ENCODE results near the gene AAK1. TPM values are rescaled to one million over a fixed set of nuclear protein-coding genes. Genes with fewer than 3 reads are reported as not detected.

AAK1 gene
- total RNA-seq, 1 experiment from 2014 or later = 35.6 TPM

DNA sequence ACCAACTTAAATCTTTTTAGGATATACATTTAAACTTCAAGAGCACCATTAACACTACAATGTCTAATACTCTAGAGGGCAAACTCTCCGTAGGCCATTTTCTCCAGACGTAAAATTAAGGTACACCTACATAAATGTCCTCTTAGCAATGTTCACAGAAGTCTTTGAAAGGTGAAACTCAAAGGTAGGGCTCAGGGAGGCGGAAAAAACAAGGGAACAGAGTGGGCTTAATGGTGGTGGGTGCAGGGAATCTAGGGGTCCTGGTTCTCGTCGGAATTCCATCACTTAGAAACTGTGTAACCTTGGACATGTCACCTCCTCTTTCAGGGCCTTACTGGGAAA is 207.0 kb downstream of the AAK1 start (continued):
- TF ChIP-seq, protein P1, sequence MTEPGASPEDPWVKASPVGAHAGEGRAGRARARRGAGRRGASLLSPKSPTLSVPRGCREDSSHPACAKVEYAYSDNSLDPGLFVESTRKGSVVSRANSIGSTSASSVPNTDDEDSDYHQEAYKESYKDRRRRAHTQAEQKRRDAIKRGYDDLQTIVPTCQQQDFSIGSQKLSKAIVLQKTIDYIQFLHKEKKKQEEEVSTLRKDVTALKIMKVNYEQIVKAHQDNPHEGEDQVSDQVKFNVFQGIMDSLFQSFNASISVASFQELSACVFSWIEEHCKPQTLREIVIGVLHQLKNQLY (CRISPR knock-in tag; IDR thresholded peaks at IDR 0.05) = no peak
- TF ChIP-seq, protein P2, sequence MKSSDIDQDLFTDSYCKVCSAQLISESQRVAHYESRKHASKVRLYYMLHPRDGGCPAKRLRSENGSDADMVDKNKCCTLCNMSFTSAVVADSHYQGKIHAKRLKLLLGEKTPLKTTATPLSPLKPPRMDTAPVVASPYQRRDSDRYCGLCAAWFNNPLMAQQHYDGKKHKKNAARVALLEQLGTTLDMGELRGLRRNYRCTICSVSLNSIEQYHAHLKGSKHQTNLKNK (CRISPR knock-in tag; IDR thresholded peaks at IDR 0.05) = no peak
- no peak for TF ChIP-seq TEAD1 (CRISPR knock-in tag; IDR thresholded peaks at IDR 0.05)
- no peak for TF ChIP-seq SMAD3 (CRISPR knock-in tag; IDR thresholded peaks at IDR 0.05; ENCODE audit: borderline replicate concordance)
- TF ChIP-seq, protein P3, sequence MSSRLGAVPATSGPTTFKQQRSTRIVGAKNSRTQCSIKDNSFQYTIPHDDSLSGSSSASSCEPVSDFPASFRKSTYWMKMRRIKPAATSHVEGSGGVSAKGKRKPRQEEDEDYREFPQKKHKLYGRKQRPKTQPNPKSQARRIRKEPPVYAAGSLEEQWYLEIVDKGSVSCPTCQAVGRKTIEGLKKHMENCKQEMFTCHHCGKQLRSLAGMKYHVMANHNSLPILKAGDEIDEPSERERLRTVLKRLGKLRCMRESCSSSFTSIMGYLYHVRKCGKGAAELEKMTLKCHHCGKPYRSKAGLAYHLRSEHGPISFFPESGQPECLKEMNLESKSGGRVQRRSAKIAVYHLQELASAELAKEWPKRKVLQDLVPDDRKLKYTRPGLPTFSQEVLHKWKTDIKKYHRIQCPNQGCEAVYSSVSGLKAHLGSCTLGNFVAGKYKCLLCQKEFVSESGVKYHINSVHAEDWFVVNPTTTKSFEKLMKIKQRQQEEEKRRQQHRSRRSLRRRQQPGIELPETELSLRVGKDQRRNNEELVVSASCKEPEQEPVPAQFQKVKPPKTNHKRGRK (CRISPR knock-in tag; IDR thresholded peaks at IDR 0.05; ENCODE audit: borderline replicate concordance) = no peak
- no peak for TF ChIP-seq MXD4 (CRISPR knock-in tag; IDR thresholded peaks at IDR 0.05; ENCODE audit: borderline replicate concordance)

DNA sequence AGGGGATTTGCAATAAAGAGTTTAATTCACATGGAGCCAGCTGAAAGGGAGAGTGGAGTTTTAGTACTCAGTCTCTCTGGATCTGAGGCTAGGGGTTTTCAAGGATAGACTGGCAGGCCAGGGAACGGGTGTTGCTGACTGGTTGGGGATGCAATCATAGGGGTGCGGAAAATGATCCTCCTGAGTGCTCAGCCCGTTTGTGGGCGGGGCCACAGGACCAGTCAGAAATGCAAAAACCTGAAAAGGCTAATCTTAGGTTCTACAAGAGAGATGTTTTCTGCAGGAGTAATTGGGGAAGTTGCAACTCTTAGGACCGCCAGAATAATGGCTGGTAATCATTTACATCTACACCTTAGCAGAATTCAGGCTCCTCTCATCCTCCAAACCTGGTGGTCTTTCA is 208.8 kb downstream of the AAK1 start:
- ATAC-seq = no peak
- H3K4me3 Mint-ChIP-seq = no peak overlapping the region

DNA sequence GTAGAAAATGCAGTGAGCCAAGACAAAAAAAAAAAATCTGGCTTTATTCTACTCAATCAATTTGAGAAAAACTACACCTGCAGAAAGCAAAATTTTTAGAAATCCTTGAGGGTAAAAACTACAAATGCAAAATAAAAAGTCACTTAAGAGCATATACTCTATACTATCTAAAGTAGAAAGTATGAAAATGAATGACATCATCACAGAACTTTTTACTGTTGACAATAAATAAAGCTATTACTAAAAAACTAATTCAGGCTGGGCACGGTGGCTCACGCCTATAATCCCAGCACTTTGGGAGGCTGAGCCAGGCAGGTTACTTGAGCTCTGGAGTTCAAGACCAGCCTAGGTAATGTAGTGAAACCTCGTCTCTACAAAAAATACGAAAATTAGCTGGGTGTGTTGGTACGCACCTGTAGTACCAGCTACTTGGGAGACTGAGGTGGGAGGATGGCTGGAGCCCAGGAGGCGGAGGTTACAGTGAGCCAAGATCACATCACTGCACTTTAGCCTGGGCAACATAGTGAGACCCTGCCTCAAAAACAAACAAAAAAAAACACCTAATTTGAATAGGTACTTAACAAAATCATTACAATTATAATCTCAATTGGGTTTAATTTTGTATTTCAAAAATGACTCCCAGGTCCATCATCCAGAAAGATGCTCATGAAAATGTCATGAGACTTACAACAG is 213.9 kb downstream of the AAK1 start:
- H3K27me3 Mint-ChIP-seq (ENCODE audit: low read depth) = no peaks in the 10 kb centered on the region
- no peak for ATAC-seq
- no peak overlapping the region for H3K27ac Mint-ChIP-seq
- no peak for TF ChIP-seq IRF2 (CRISPR knock-in tag; IDR thresholded peaks at IDR 0.05; ENCODE audit: borderline replicate concordance, low read depth)
- TF ChIP-seq ZNF121 (CRISPR knock-in tag; IDR thresholded peaks at IDR 0.05) = peak; percentile 59; the same call in 1 of the 2 replicates
- TF ChIP-seq MXD4 (CRISPR knock-in tag; IDR thresholded peaks at IDR 0.05; ENCODE audit: borderline replicate concordance) = no peak
- TF ChIP-seq, protein P1 (CRISPR knock-in tag; IDR thresholded peaks at IDR 0.05) = no peak
- TF ChIP-seq CREB1 (CRISPR knock-in tag; IDR thresholded peaks at IDR 0.05) = no peak
- CTCF ChIA-PET = interaction anchor here (1.5 kb wide), 1 partner anchor 54 kb away, joined by 5 read pairs; no protein-coding TSS in a partner anchor
- H3K4me1 Mint-ChIP-seq = peaks cover 2% of the 10 kb centered on the region
- H3K4me3 Mint-ChIP-seq = no peak overlapping the region
- POLR2A ChIA-PET = no interaction called here
- peaks cover 7% of the 10 kb centered on the region for H3K36me3 Mint-ChIP-seq
- no peak for DNase-seq (ENCODE audit: low spot score)
- no peaks in the 10 kb centered on the region for H3K9me3 Mint-ChIP-seq

More for the DNA sequence above, 208.8 kb downstream of the AAK1 start:
- TF ChIP-seq, protein P4, sequence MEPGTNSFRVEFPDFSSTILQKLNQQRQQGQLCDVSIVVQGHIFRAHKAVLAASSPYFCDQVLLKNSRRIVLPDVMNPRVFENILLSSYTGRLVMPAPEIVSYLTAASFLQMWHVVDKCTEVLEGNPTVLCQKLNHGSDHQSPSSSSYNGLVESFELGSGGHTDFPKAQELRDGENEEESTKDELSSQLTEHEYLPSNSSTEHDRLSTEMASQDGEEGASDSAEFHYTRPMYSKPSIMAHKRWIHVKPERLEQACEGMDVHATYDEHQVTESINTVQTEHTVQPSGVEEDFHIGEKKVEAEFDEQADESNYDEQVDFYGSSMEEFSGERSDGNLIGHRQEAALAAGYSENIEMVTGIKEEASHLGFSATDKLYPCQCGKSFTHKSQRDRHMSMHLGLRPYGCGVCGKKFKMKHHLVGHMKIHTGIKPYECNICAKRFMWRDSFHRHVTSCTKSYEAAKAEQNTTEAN (CRISPR knock-in tag; IDR thresholded peaks at IDR 0.05) = no peak
- no peak for TF ChIP-seq ZNF317 (CRISPR knock-in tag; IDR thresholded peaks at IDR 0.05; ENCODE audit: borderline replicate concordance, low read depth)
- no peak for TF ChIP-seq PRRX2 (CRISPR knock-in tag; IDR thresholded peaks at IDR 0.05)
- TF ChIP-seq, protein P2 (CRISPR knock-in tag; IDR thresholded peaks at IDR 0.05) = no peak
- Mint-ChIP-seq H3K36me3 (peaks cover 9% of the 10 kb centered on the region), H3K9me3 (peaks cover 10% of the 10 kb centered on the region), H3K27me3 (ENCODE audit: low read depth) (no peaks in the 10 kb centered on the region; the same call in 1 of the 2 replicates), H3K4me1 (peaks cover 29% of the 10 kb centered on the region), H3K27ac (0 out of 2 replicates have a peak overlapping the region, but pooled peaks have one; percentile 42)
- POLR2A ChIA-PET = no interaction called here
- CTCF ChIA-PET = no interaction called here
- no peak for DNase-seq (ENCODE audit: low spot score)

DNA sequence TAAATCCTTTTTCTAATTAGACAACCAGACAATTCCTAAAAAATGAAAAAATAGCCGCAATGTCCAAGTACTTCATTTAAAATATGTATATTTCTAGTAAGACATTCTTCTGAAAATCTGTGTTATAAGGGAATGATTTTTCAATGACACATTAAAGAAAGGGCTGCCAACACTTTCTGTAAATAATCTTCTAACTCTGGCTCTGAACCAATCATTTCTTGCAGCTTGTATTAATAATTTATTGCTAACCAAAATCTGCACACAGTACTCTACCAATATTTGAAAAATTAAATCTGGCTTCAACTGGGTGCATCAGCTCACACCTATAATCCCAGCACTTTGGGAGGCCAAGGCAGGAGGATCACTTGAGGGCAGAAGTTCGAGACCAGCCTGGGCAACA is 214.6 kb downstream of the AAK1 start:
- Mint-ChIP-seq H3K36me3 (peaks cover 7% of the 10 kb centered on the region), H3K4me3 (no peak overlapping the region), H3K4me1 (no peaks in the 10 kb centered on the region), H3K27me3 (ENCODE audit: low read depth) (no peaks in the 10 kb centered on the region), H3K27ac (no peak overlapping the region), H3K9me3 (no peaks in the 10 kb centered on the region)
- ChIA-PET CTCF (interaction anchor here (1.5 kb wide), 1 partner anchor 53 kb away, joined by 5 read pairs; no protein-coding TSS in a partner anchor), POLR2A (no interaction called here)
- ATAC-seq (no peak), DNase-seq (ENCODE audit: low spot score) (no peak)
- TF ChIP-seq SP1 (CRISPR knock-in tag; conservative IDR thresholded peaks at IDR 0.05) (no peak), ZNF232 (CRISPR knock-in tag; IDR thresholded peaks at IDR 0.05) (no peak)
- TF ChIP-seq, protein P5, sequence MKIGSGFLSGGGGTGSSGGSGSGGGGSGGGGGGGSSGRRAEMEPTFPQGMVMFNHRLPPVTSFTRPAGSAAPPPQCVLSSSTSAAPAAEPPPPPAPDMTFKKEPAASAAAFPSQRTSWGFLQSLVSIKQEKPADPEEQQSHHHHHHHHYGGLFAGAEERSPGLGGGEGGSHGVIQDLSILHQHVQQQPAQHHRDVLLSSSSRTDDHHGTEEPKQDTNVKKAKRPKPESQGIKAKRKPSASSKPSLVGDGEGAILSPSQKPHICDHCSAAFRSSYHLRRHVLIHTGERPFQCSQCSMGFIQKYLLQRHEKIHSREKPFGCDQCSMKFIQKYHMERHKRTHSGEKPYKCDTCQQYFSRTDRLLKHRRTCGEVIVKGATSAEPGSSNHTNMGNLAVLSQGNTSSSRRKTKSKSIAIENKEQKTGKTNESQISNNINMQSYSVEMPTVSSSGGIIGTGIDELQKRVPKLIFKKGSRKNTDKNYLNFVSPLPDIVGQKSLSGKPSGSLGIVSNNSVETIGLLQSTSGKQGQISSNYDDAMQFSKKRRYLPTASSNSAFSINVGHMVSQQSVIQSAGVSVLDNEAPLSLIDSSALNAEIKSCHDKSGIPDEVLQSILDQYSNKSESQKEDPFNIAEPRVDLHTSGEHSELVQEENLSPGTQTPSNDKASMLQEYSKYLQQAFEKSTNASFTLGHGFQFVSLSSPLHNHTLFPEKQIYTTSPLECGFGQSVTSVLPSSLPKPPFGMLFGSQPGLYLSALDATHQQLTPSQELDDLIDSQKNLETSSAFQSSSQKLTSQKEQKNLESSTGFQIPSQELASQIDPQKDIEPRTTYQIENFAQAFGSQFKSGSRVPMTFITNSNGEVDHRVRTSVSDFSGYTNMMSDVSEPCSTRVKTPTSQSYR (CRISPR knock-in tag; IDR thresholded peaks at IDR 0.05) = no peak
- TF ChIP-seq, protein P6, sequence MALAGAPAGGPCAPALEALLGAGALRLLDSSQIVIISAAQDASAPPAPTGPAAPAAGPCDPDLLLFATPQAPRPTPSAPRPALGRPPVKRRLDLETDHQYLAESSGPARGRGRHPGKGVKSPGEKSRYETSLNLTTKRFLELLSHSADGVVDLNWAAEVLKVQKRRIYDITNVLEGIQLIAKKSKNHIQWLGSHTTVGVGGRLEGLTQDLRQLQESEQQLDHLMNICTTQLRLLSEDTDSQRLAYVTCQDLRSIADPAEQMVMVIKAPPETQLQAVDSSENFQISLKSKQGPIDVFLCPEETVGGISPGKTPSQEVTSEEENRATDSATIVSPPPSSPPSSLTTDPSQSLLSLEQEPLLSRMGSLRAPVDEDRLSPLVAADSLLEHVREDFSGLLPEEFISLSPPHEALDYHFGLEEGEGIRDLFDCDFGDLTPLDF (CRISPR knock-in tag; IDR thresholded peaks at IDR 0.05) = no peak
- TF ChIP-seq, protein P7, sequence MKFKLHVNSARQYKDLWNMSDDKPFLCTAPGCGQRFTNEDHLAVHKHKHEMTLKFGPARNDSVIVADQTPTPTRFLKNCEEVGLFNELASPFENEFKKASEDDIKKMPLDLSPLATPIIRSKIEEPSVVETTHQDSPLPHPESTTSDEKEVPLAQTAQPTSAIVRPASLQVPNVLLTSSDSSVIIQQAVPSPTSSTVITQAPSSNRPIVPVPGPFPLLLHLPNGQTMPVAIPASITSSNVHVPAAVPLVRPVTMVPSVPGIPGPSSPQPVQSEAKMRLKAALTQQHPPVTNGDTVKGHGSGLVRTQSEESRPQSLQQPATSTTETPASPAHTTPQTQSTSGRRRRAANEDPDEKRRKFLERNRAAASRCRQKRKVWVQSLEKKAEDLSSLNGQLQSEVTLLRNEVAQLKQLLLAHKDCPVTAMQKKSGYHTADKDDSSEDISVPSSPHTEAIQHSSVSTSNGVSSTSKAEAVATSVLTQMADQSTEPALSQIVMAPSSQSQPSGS (CRISPR knock-in tag; IDR thresholded peaks at IDR 0.05; ENCODE audit: borderline replicate concordance, low read depth) = no peak
